Hepatic stellate cell (primary cell): ENCODE results near the gene TPRA1.
A peak's percentile ranks its signal among the peaks of the same experiment; 100 is the strongest.

Experiments used
- DNase-seq: peaks from one replicate; pipeline ENCODE4 v3.0.0; 2011; ENCODE audit warnings: low spot score

The TPRA1 gene

DNA sequence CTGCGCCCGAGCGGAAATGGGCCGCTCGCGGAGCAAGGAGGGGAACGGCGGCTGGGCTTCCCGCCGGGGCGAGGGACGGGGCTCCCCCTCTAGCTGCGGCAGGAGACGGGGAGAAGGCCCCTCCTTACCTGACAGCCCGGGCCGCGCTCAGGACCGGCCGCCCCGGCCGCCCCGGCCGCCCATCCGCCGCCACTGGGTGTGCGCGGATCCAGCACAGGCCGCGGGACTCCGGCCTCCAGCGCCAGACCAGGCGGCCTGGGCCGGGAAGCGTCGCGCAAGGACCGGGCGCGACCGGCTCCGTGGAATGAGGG lies 296 bp downstream of the TPRA1 start:
- no peak for DNase-seq

- DNase-seq = peak; percentile 43
These were observed 792 bp downstream of the TPRA1 start for GRCh38 chr3:127589600-127590281.

DNA sequence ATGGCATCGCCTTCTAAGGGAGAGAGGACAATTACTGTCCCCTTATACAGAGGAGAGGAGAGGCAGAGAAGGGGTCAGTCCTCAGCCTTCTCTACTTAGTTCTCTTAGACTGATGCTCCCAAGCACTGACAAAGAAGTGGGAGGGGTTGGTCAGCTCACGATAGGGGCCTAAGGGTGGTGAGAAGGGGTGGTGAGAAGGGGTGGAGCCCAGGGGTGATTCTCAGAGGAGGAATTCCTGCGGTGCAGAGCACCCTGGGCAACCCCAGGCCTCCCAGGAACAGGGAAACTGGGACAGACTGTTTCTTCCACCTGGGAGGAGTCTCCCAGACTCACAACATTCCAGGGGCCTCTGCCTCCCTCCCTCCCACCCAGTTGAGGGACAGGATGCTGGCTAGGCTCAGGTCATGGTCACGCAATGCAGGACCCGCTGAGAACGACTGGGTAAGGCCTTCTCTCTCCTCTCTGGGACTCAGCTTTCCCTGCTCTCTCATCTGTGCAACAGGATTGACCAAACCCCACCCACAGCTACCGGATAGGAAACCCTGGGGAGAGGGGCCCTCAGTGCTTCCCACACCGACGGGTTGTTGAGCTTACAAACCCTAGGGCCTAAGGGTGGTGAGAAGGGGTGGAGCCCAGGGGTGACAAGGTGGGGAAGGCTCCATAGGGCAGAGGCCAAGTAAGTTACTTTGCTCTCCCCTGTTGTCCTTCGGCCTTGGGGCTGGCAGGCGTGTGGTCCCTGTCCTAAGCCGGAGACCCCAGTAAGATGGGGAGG lies 1.5 kb downstream of the TPRA1 start:
- peak; percentile 89 for DNase-seq

DNA sequence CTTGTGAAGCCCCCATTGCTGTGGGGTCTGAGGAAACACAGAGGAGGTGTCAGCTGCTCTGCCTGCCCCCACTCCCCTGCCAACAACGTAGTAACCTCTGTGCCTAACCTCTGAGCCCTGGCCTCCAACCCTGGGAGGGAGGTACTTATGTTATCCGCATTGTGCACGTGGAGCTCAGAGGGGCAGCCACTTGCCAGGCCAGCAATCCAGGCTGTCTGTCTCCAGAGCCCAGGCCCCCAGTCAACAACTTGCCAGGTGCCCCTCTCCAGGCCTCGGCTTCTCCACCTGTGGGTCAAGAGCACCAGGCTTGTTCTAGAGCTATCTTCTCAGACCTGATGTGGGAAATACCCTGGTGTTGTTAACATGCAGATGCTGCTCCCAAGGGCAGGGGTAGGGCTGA lies 2.7 kb downstream of the TPRA1 start:
- DNase-seq = no peak

- DNase-seq = no peak
These were observed 4.6 kb downstream of the TPRA1 start for GRCh38 chr3:127585813-127586413.

DNA sequence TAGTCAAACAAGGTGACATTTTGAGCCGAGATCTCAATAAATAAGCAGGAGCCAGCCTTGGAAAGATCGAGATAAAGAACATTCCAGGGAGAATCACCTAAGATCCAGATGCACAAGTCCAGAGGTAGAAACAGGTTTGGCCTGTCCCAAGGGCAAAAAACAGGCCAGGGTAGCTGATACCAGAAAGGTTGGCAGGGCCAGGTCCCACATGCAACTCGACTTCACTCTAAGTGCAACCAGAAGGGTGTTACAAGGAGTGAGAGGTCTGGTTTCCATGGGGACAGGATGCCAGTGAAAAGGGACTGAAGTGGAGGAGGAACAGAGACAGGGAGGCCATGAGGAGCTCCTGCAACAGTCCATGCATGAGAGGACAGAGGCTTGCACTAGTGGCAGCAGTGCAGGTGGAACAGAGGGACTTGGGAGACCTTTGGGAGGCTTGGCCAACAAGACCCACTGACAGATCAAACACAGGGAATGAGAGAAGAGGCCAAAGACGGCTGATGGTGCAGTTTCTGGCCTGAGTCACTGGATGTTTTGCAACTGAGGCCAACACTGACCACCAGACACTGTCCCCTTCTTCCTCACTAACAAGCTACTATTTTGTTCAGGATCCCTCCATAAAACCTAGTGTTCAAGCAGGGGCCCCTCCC lies 5.2 kb downstream of the TPRA1 start:
- peak; percentile 44 for DNase-seq

GRCh38 chr3:127584734-127585133 lies 5.8 kb downstream of the TPRA1 start:
- no peak for DNase-seq

GRCh38 chr3:127580327-127581060 lies 10.0 kb downstream of the TPRA1 start:
- DNase-seq = no peak

- no peak for DNase-seq
These were observed 11.7 kb downstream of the TPRA1 start for GRCh38 chr3:127578802-127579201.

DNA sequence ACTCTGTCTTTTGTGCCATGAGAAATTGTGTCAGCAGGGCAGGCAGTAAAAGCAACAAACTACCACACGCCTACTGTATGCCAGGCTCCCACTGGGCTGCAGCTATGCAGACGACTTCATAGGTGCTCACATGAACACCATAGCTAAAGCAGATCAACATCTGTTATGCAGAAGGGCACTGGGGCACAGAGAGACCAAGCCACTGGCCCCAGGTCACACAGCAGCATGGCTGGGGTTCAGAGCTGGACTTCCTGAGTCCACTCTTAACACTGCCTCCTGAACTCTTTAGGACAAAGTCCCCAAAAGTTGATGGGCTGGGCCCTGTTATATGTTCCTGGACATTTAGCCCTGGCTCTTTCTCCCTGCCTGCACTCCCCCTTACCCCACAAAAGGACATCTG lies 12.4 kb downstream of the TPRA1 start:
- no peak for DNase-seq

- no peak for DNase-seq
These were observed 13.1 kb downstream of the TPRA1 start for GRCh38 chr3:127577448-127577847.

DNA sequence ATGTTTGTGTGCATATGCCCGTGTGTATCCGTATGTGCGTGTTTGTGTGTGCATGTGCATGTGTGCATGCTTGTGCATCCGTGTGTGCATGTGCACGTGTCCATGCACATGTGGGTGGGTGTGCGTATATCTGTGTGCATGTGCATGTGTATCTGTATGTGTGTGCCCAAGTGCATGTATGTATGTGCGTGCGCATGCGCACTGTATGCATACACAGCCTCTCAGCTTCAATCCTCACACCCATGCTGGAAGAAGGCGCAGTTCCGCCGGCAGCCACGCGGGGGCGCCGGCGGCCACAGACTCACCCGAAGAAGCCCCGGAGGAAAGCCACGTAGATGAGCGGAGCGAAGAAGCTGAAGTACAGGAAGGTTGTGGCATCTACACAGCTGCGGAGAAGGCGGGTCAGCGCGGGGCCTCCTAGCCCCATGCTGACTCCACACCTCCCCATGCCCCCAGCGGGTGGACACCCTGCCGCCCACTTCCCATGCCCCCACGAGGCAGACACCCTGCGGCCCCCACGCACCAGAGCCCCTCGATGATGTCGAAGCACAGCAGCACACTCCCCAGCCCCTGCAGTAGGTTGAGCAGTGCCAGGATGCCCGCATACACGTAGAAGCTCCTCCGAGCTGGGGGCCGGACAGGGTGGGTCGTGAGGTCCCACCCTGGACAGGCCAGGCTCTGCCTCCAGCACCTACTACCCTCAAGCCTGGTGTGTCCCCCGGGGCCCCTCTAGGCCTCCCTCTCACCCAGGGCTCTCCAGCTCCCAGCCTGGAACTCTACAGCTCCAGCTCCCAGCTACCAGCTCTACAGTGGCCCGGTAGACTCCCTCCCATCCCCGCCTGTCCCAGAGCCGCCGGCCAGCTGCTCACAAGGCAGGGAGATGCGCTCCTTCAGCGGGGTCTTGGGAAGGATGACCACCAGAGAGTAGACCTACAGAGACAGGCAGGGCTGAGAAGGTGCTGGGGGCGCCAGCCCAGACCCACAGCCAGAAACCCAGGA lies 15.4 kb downstream of the TPRA1 start:
- DNase-seq = peak; percentile 99

- no peak for DNase-seq
These were observed 16.6 kb downstream of the TPRA1 start for GRCh38 chr3:127573912-127574311.

DNA sequence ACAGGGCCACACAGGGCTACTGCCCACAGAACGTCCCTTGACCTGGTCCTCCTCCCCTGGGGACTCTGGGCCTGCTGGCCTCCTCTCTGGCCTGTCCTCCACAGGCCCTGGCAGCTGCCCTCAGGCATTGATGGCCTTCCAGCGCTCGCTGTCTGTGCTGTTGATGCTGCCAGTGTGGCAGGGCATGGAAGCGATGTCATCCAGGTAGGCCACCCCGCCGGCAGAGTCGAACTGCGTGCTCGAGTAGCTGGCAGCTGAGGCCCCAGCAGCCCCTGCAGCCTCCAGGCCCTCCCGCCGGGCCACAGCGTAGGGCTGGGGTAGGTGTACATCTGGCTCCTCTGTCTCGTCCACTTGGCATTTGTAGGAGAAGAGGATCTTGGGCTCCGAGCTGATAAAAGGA lies 17.1 kb downstream of the TPRA1 start:
- DNase-seq = no peak

DNA sequence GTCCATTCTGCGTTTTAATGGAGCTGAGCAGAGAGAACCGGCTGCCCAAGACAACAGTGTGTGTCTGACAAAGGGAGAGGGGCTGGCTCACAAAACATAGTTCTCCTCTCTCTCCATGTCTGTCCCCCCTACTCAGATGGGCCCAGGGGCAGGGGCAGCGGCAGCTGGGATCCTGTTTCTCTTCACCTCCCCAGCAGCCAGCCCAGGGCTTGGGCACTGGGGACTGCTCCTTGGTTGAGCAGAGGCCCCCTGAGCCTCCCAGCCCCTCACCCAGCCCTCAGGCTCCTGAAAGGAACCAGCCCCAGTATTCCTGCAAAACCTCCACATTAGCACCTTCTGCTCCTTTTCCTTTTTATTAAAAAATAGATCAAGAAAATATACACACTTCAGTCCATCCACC lies 17.8 kb downstream of the TPRA1 start:
- no peak for DNase-seq

DNA sequence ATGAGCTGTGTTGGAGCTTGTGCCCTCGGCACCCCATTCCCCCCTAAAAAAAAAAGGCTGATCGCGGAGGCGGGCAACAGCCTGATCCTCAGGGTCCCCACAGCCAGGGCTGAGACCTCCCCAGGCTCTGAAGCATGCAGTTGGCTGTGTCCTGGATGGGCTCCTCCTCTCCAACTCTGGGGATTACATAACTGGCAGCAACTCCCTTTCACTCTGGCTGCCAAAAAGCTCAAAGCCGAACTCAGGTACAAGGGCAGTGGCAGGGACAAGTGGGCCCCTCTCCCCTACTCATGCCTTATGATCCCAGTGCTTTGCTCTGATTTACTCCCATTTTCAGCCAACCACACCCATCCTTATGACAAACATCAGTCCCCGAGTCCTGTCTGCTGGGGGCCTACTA lies 18.3 kb downstream of the TPRA1 start:
- no peak for DNase-seq

DNA sequence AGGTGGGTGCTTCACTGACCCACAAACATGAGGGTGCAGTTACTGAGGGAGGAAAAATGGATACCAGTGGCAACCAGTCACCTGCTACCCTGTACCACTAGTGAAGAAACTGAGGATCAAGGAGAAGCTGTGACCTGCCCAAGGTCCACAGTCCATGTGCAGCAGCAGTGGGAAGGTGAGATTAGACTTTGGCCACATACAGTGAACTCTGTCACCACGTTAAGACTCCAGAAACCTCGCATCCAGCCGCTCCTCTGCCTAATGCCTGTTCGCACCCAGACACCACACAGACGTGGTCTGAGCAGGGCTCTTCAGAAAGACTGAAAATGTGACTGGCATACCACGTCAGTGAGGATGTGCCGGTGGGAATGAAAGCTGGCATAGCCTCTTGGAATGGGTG lies 20.0 kb downstream of the TPRA1 start:
- DNase-seq = no peak

DNA sequence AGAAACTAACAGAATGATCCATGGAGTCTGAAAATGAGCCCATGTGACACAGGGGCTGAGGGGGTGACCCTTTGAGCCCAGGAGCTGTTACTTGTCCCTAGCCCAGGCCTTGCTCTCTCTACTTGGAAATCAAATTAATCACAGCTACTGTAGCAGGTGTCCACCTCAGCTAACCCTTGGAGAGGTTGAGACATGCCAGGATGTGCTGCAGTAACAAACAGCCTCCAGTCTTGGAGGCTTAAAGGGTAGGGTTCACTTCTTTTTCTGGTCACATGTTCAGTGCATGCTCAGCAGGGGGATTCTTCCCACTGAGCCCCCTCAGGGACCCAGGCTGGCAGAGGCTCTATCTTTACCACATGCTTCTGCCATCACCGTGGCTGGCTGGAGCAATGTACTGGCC lies 21.4 kb downstream of the TPRA1 start:
- no peak for DNase-seq

DNA sequence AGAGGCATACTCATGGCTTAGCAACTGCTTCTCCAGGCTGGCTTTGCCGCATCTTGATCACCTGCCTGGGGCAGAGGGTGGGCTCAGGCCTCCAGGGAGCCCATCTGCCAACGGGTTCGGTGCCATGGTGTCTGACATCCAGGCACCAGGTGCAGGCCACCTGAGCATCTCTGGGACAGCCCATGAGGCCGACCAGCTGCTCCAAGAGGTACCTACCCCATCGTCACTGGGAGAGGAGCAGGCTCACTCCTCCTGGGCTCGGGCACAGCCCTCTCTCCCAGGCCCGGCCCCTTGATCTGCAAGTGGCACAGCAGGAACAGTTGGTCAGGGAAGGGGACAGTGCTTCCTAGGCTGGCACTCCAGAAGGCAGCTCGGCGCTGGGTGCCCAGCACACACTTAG lies 21.9 kb downstream of the TPRA1 start:
- no peak for DNase-seq

- no peak for DNase-seq
These were observed 23.7 kb downstream of the TPRA1 start for GRCh38 chr3:127566833-127567232.

- DNase-seq = peak; percentile 43
These were observed 24.8 kb downstream of the TPRA1 start for GRCh38 chr3:127565711-127566110.
